Cardiac fibroblast (primary cell): Measurements from ENCODE around the gene TRIM10.
"Not testable (repeated sequence)": the region's sequence is repeated elsewhere in the genome, so short reads cannot be mapped to it uniquely, and the experiment has no call there.

Experiments used
- DNase-seq, 2 donors: peaks; one replicate each; pipeline versions ENCODE4 v3.0.0 to v3.0.0-alpha.2; 2010; ENCODE audit warnings: low read depth in 2 of 2
- H3K4me3 ChIP-seq, 2 donors: replicated peaks in 1 of 2; 1 replicate in 1 of 2; 2 replicates in 1 of 2; pipeline ENCODE4 v1.5.1; 2011; ENCODE audit warnings: low read depth in 2 of 2, low read length in 2 of 2, mild to moderate bottlenecking in 2 of 2, moderate library complexity in 1 of 2
- CTCF ChIP-seq: IDR thresholded peaks from one replicate; pipeline ENCODE4 v1.5.1; 2011; ENCODE audit warnings: low read depth, mild to moderate bottlenecking, low read length, inconsistent platforms

Gene TRIM10

GRCh38 chr6:30149234-30149633 is 11.8 kb downstream of the TRIM10 start:
- no peak for TF ChIP-seq CTCF
- H3K4me3 ChIP-seq, result no peak overlapping the region
- no peak for DNase-seq

- H3K4me3 ChIP-seq, result no peak overlapping the region
- no peak for TF ChIP-seq CTCF
- DNase-seq, result no peak
Measured at GRCh38 chr6:30147096-30147495, 13.9 kb downstream of the TRIM10 start.

GRCh38 chr6:30145818-30146217 is 15.2 kb downstream of the TRIM10 start:
- no peak overlapping the region for H3K4me3 ChIP-seq
- DNase-seq, result no peak
- no peak for TF ChIP-seq CTCF

- H3K4me3 ChIP-seq, result no peak overlapping the region
- DNase-seq, result no peak
- TF ChIP-seq CTCF, result no peak
Measured at GRCh38 chr6:30144811-30145210, 16.2 kb downstream of the TRIM10 start.

- H3K4me3 ChIP-seq, result no peak overlapping the region
- no peak for TF ChIP-seq CTCF
- DNase-seq, result no peak
Measured at GRCh38 chr6:30143780-30144179, 17.2 kb downstream of the TRIM10 start.

- no peak for TF ChIP-seq CTCF
- H3K4me3 ChIP-seq, result no peak overlapping the region
- no peak for DNase-seq
Measured at GRCh38 chr6:30142665-30143064, 18.3 kb downstream of the TRIM10 start.

- H3K4me3 ChIP-seq, DNase-seq: not testable (repeated sequence)
Measured at GRCh38 chr6:30140240-30140639, 20.8 kb downstream of the TRIM10 start.
